ENCODE data around the gene BLTP1. TPM values are rescaled to one million over a fixed set of nuclear protein-coding genes. Genes with fewer than 3 reads are reported as not detected.

The BLTP1 gene
- total RNA-seq, 1 donor from 2014 or later, result 32.2 TPM

GRCh38 chr4:122146652-122147051, 5.5 kb upstream of the BLTP1 start:
- H3K4me1 ChIP-seq, result peaks cover 8% of the 10 kb centered on the region
- H3K9me3 ChIP-seq (replicated peaks), result no peaks in the 10 kb centered on the region
- H3K27me3 ChIP-seq (ENCODE audit: low read depth), result peaks cover 15% of the 10 kb centered on the region
- intact Hi-C loops (cut with micrococcal nuclease), result no loop called here
- H3K36me3 ChIP-seq, result no peaks in the 10 kb centered on the region
- no peak for DNase-seq
- no peak for TF ChIP-seq CTCF (IDR thresholded peaks at IDR 0.05; ENCODE audit: borderline replicate concordance)
- no peak overlapping the region for H3K4me3 ChIP-seq
- no peak overlapping the region for H3K27ac ChIP-seq (replicated peaks)

GRCh38 chr4:122150931-122151330, 1.2 kb upstream of the BLTP1 start:
- Histone ChIP-seq H3K9me3 (replicated peaks) (no peaks in the 10 kb centered on the region), H3K4me1 (peaks cover 30% of the 10 kb centered on the region), H3K27ac (replicated peaks) (peak overlapping the region; percentile 93), H3K36me3 (peaks cover 6% of the 10 kb centered on the region), H3K4me3 (peak overlapping the region; percentile 93), H3K27me3 (ENCODE audit: low read depth) (peaks cover 2% of the 10 kb centered on the region)
- intact Hi-C loops (cut with micrococcal nuclease), result no loop called here
- no peak for DNase-seq
- TF ChIP-seq CTCF (IDR thresholded peaks at IDR 0.05; ENCODE audit: borderline replicate concordance), result no peak

GRCh38 chr4:122152711-122153226, 638 bp downstream of the BLTP1 start:
- intact Hi-C loops (cut with micrococcal nuclease), result no loop called here
- Histone ChIP-seq H3K27ac (replicated peaks) (peak overlapping the region; percentile 93), H3K27me3 (ENCODE audit: low read depth) (no peaks in the 10 kb centered on the region), H3K4me3 (peak overlapping the region; percentile 93), H3K9me3 (replicated peaks) (no peaks in the 10 kb centered on the region), H3K4me1 (peaks cover 34% of the 10 kb centered on the region), H3K36me3 (peaks cover 12% of the 10 kb centered on the region)
- no peak for TF ChIP-seq CTCF (IDR thresholded peaks at IDR 0.05; ENCODE audit: borderline replicate concordance)
- DNase-seq, result peak; percentile 33

GRCh38 chr4:122156819-122157218, 4.7 kb downstream of the BLTP1 start:
- Histone ChIP-seq H3K27ac (replicated peaks) (no peak overlapping the region), H3K36me3 (peaks cover 16% of the 10 kb centered on the region), H3K9me3 (replicated peaks) (no peaks in the 10 kb centered on the region), H3K27me3 (ENCODE audit: low read depth) (no peaks in the 10 kb centered on the region), H3K4me3 (no peak overlapping the region), H3K4me1 (peaks cover 32% of the 10 kb centered on the region)
- no peak for DNase-seq
- TF ChIP-seq CTCF (IDR thresholded peaks at IDR 0.05; ENCODE audit: borderline replicate concordance), result no peak
- intact Hi-C loops (cut with micrococcal nuclease), result no loop called here

- Histone ChIP-seq H3K4me3 (no peak overlapping the region), H3K27ac (replicated peaks) (no peak overlapping the region), H3K36me3 (peaks cover 4% of the 10 kb centered on the region), H3K27me3 (ENCODE audit: low read depth) (no peaks in the 10 kb centered on the region), H3K4me1 (peaks cover 30% of the 10 kb centered on the region), H3K9me3 (replicated peaks) (no peaks in the 10 kb centered on the region)
- no peak for TF ChIP-seq CTCF (IDR thresholded peaks at IDR 0.05; ENCODE audit: borderline replicate concordance)
- no peak for DNase-seq
- intact Hi-C loops (cut with micrococcal nuclease), result no loop called here
Measured at GRCh38 chr4:122163301-122163700, 11.2 kb downstream of the BLTP1 start.
